Colonic mucosa (tissue), 4 donors: ENCODE data around the gene CELSR3. TPM values are rescaled to one million over a fixed set of nuclear protein-coding genes. Genes with fewer than 3 reads are reported as not detected.

ENCODE experiments used
- DNase-seq: peaks from one replicate; pipeline ENCODE4 v3.0.0-alpha.2; 2020
- H3K27ac ChIP-seq: fragments of 200-600 bp; one replicate; pipeline ENCODE4 v1.8.0; 2021
- H3K27me3 ChIP-seq: fragments of 200-600 bp; one replicate; pipeline ENCODE4 v1.8.0; 2021
- H3K36me3 ChIP-seq: fragments of 200-600 bp; one replicate; pipeline ENCODE4 v1.8.0; 2021
- H3K4me1 ChIP-seq: fragments of 200-600 bp; one replicate; pipeline ENCODE4 v1.8.0; 2021; ENCODE audit warnings: mild to moderate bottlenecking
- H3K4me3 ChIP-seq: fragments of 200-600 bp; one replicate; pipeline ENCODE4 v1.8.0; 2021
- H3K9ac ChIP-seq, 2 donors: one replicate each; pipeline ENCODE4 v1.7.0; 2013; ENCODE audit warnings: control low read depth in 2 of 2, low read depth in 2 of 2, low read length in 2 of 2
- H3K9me3 ChIP-seq: fragments of 200-600 bp; one replicate; pipeline ENCODE4 v1.8.0; 2021
- CTCF ChIP-seq: fragments of 200-600 bp; IDR thresholded peaks from one replicate; pipeline ENCODE4 v1.8.0; 2022; ENCODE audit warnings: antibody characterized with exemption, mild to moderate bottlenecking
- intact Hi-C: fragments of 100-400 bp; cut with DNase I; formaldehyde crosslinking; loops from one replicate; pipeline ENCODE4 v1.14.1; 2022
- total RNA-seq, 2 donors: library from RNA; stranded (reverse); fragmentation: NEBNext Ultra II Directional in 1 of 2; extraction: Animal tissue kit (Norgen Biotek cat#: 25700) in 1 of 2; gene quantifications; one replicate each; pipeline ENCODE4 v1.2.1, GENCODE V29; 2021
- donor health status: healthy.
- donor health status: DM: no; HTN: no; CAD: no.
- donor health status: DM: no; HTN: no; CAD: no.

The CELSR3 gene
- total RNA-seq, 2 donors from 2014 or later: 1.3 to 2.0 TPM

DNA sequence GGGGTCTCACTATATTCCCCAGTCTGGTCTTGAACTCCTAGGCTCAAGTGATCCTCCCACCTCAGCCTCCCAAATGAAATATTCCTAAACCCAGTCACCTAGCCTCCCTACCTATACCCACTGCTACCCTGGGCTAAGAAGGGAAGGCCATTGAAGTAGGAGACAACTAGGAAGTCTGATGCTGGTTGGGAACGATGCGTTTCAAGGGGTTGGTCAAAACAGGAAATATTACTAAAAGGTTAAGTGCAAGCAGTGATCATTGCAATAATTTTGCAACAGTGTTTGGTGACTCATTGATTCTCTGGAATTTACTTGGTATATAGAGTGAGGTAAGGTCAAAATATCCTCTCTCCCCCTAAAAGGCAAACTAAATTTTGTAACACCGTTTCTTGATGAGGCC, 48.6 kb downstream of the CELSR3 start:
- intact Hi-C loops: no loop called here
- Histone ChIP-seq H3K9ac (no peak overlapping the region), H3K9me3 (peaks cover 4% of the 10 kb centered on the region), H3K27me3 (no peaks in the 10 kb centered on the region), H3K4me3 (no peak overlapping the region), H3K36me3 (no peaks in the 10 kb centered on the region), H3K4me1 (peaks cover 2% of the 10 kb centered on the region), H3K27ac (no peak overlapping the region)
- no peak for DNase-seq
- no peak for TF ChIP-seq CTCF

DNA sequence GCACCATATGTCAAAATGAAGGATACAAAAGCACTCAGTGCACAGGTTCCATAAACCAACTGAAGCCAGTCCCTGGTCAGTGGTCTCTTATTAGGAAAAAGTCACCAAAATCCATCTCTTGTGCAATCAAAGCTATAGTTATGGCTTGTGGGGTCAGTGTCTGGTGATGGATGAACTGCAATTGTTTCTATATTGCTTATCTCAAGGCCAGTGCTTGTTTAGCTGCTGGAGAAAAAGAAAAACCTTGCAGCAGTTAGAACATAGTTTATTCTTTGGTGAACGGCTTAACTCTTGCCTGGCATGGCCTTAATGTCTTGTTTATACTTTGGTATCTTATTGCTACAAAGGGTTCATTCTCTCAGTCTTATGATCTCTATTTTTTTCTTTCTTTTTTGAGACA, 50.4 kb downstream of the CELSR3 start:
- DNase-seq: no peak
- no peak for TF ChIP-seq CTCF
- Histone ChIP-seq H3K4me1 (no peaks in the 10 kb centered on the region), H3K4me3 (no peak overlapping the region), H3K9ac (no peak overlapping the region), H3K9me3 (peaks cover under 1% of the 10 kb centered on the region), H3K27ac (no peak overlapping the region), H3K27me3 (no peaks in the 10 kb centered on the region), H3K36me3 (no peaks in the 10 kb centered on the region)
- intact Hi-C loops: no loop called here

DNA sequence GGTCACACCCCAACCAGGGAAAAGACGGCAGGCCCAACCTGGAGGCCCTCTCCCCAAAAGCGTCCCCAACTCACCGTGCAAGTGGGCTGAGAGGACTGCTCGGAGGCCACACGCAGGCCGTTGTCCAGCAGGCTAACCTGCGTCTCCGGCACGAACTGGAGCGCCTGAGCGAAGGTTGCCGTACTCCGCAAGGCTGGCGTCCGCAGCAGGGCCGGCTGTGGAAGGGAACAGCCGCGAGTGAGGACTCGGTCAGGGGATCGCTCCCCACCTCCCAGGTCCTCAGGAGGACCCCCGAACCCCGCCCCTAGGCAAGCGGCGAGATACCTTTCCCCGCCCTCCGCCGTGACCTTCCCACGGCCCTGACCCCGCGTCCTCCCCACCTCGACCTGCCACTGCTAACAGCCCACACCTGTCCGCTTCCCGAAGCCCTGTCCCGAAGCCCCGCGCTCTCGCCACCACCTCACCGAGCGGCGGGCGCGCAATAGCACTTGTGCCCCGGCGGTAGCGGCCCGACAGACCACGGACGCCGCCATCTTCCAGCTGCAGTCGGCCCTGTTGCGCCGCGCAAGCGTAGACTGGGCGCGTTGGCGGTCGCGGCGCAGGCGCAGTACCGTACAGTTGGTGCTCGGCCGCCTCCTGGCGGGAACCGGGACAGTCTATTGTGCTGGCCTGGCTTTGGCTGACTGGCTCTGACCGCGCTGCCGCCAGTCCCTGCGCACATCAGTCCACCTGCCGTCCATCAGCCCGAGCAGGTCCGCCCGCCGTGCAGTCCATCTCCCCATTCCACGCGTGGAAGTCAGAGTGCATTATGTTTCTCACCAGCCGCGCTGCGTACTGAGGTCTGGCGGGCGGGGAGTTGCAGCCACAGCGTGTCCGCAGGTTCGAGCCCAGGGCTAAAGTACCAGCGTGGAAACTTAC, 53.3 kb downstream of the CELSR3 start, which contains the start of gene UQCRC1:
UQCRC1 (minus strand) TSS at position 559 of the 918 bp plus-strand sequence; CDS start at position 533, 26 bp downstream.
- intact Hi-C loops: loop anchor here (2.0 kb wide), 1 partner anchor 45 kb away; no protein-coding TSS in a partner anchor
- no peaks in the 10 kb centered on the region for H3K9me3 ChIP-seq
- DNase-seq: peak; percentile 92
- no peaks in the 10 kb centered on the region for H3K27me3 ChIP-seq
- peak within 1 kb of the TSS; percentile 92 to 98 for H3K9ac ChIP-seq
- H3K27ac ChIP-seq: peak within 1 kb of the TSS; percentile 64
- H3K4me1 ChIP-seq: no peaks in the 10 kb centered on the region
- H3K4me3 ChIP-seq: peak within 1 kb of the TSS; percentile 75
- TF ChIP-seq CTCF: peak; percentile 45
- peaks cover 14% of the 10 kb centered on the region for H3K36me3 ChIP-seq

DNA sequence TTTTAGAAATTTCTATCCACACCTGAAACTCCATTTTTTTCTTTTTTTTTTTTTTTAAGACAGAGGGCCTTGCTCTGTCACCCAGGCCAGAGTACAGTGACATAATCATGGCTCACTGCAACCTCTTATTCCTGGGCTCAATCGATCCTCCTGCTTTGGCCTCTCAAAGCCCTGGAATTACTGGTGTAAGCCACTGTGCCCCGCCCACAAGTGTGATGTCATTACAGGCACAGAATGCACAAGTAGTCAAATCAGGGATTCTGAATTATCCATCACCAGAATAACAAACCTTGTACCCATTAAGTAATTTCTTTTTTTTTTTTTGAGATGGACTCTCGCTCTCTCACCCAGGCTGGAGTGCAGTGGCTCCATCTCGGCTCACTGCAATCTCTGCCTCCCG, 55.2 kb downstream of the CELSR3 start:
- H3K27ac ChIP-seq: no peak overlapping the region
- intact Hi-C loops: no loop called here
- H3K4me1 ChIP-seq: no peaks in the 10 kb centered on the region
- H3K9me3 ChIP-seq: no peaks in the 10 kb centered on the region
- TF ChIP-seq CTCF: no peak
- H3K4me3 ChIP-seq: no peak overlapping the region
- DNase-seq: no peak
- no peaks in the 10 kb centered on the region for H3K27me3 ChIP-seq
- no peak overlapping the region for H3K9ac ChIP-seq
- H3K36me3 ChIP-seq: peaks cover 31% of the 10 kb centered on the region

- Histone ChIP-seq H3K36me3 (peaks cover 51% of the 10 kb centered on the region), H3K27ac (no peak overlapping the region), H3K4me3 (no peak overlapping the region), H3K9me3 (no peaks in the 10 kb centered on the region), H3K4me1 (peaks cover 7% of the 10 kb centered on the region), H3K9ac (no peak overlapping the region), H3K27me3 (no peaks in the 10 kb centered on the region)
- intact Hi-C loops: no loop called here
- no peak for TF ChIP-seq CTCF
- no peak for DNase-seq
Observed at GRCh38 chr3:48601622-48601994, 61.1 kb downstream of the CELSR3 start.
